HepG2 (cell line): ENCODE results near the gene UTP4. TPM values are rescaled to one million over a fixed set of nuclear protein-coding genes. Genes with fewer than 3 reads are reported as not detected.
A peak's percentile ranks its signal among the peaks of the same experiment; 100 is the strongest.

Source experiments
- FOXA1 ChIP-seq, 2 experiments: fragments of 450-650 bp in 1 of 2; sonication (generic) in 1 of 2; formaldehyde crosslinking in 1 of 2; IDR thresholded peaks; 2 replicates each; pipeline versions ENCODE4 v1.4.0 to v1.6.1; 2016 to 2020; ENCODE audit warnings: missing genetic modification reagents in 1 of 2
- IKZF1 ChIP-seq: fragments of 450-650 bp; IDR thresholded peaks from 2 replicates; pipeline ENCODE4 v1.7.1; 2016
- ISX ChIP-seq: sonication (generic); formaldehyde crosslinking; conservative IDR thresholded peaks from 2 replicates; pipeline ENCODE4 v1.5.0; 2020; ENCODE audit warnings: missing genetic modification reagents
- KLF6 ChIP-seq: IDR thresholded peaks from 2 replicates; pipeline ENCODE4 v1.8.0; 2016; ENCODE audit warnings: missing biosample characterization, missing genetic modification reagents
- MZF1 ChIP-seq: sonication (generic); formaldehyde crosslinking; IDR thresholded peaks from 2 replicates; pipeline ENCODE4 v1.8.1; 2023; ENCODE audit warnings: mild to moderate bottlenecking, missing genetic modification reagents, borderline replicate concordance
- PAWR ChIP-seq: sonication (generic); formaldehyde crosslinking; IDR thresholded peaks from 2 replicates; pipeline ENCODE4 v1.4.0; 2020; ENCODE audit warnings: missing genetic modification reagents, mild to moderate bottlenecking, borderline replicate concordance
- ZNF121 ChIP-seq: sonication (generic); formaldehyde crosslinking; IDR thresholded peaks from 2 replicates; pipeline ENCODE4 v1.5.0; 2020; ENCODE audit warnings: mild to moderate bottlenecking, missing genetic modification reagents
- ZNF138 ChIP-seq: sonication (generic); formaldehyde crosslinking; IDR thresholded peaks from 2 replicates; pipeline ENCODE4 v1.5.0; 2020; ENCODE audit warnings: mild to moderate bottlenecking, low read depth, missing genetic modification reagents
- ZNF562 ChIP-seq: sonication (generic); formaldehyde crosslinking; IDR thresholded peaks from 2 replicates; pipeline ENCODE4 v1.8.0; 2022; ENCODE audit warnings: missing genetic modification reagents, borderline replicate concordance
- ZNF709 ChIP-seq: sonication (generic); formaldehyde crosslinking; IDR thresholded peaks from 2 replicates; pipeline ENCODE4 v1.5.0; 2020; ENCODE audit warnings: mild to moderate bottlenecking, missing genetic modification reagents
- ZNF792 ChIP-seq: IDR thresholded peaks from 2 replicates; pipeline ENCODE4 v1.6.1; 2016
- polyA plus RNA-seq, 8 experiments: library from polyadenylated mRNA; depleted of rRNA in 3 of 8; stranded (reverse) in 7 of 8; unstranded in 1 of 8; fragments of >200 nt; fragmentation: Illumina TruSeq in 4 of 8; extraction: Trizol in 4 of 8; gene quantifications; 2 replicates each; pipeline versions ENCODE4 v1.2.1 to v1.2.3, GENCODE V29; 2011 to 2016; ENCODE audit warnings: low read depth in 4 of 8, missing spikeins in 1 of 8, mixed read lengths in 1 of 8; ENCODE audit not compliant: insufficient read depth in 1 of 8
- total RNA-seq, 5 experiments: library from RNA; depleted of rRNA; stranded (reverse); fragments of >200 nt; fragmentation: Illumina TruSeq; extraction: Trizol; gene quantifications; 2 replicates each; pipeline ENCODE4 v1.2.3, GENCODE V29; 2016; ENCODE audit warnings: low read depth in 1 of 5
- TF ChIP-seq, protein P1 (sequence below): sonication (generic); formaldehyde crosslinking; IDR thresholded peaks from 2 replicates; pipeline ENCODE4 v1.8.1; 2022; ENCODE audit warnings: low read depth, mild to moderate bottlenecking, missing genetic modification reagents
- TF ChIP-seq, protein P2 (sequence below): sonication (generic); formaldehyde crosslinking; IDR thresholded peaks from 2 replicates; pipeline ENCODE4 v1.9.0; 2022; ENCODE audit warnings: low read depth, missing genetic modification reagents
- TF ChIP-seq, protein P3 (sequence below): sonication (generic); formaldehyde crosslinking; IDR thresholded peaks from 2 replicates; pipeline ENCODE4 v1.8.0; 2022; ENCODE audit warnings: missing genetic modification reagents, low read depth, mild to moderate bottlenecking, borderline replicate concordance
- TF ChIP-seq, protein P4 (sequence below): sonication (generic); formaldehyde crosslinking; conservative IDR thresholded peaks from 2 replicates; pipeline ENCODE4 v1.8.0; 2022; ENCODE audit warnings: low read depth, missing genetic modification reagents
- TF ChIP-seq, protein P5 (sequence below), 2 experiments: sonication (generic) in 1 of 2; formaldehyde crosslinking in 1 of 2; IDR thresholded peaks; 2 replicates each; pipeline versions ENCODE4 v1.4.0 to v1.6.1; 2016 to 2020; ENCODE audit warnings: borderline replicate concordance in 1 of 2, low read depth in 1 of 2, mild to moderate bottlenecking in 1 of 2, missing genetic modification reagents in 1 of 2

Gene UTP4
- total and polyA plus RNA-seq, 2 of the 13 experiments (the other 11 are each of a cell fraction or from before 2014, with no cell fraction given) = 30.0 to 85.8 TPM

DNA sequence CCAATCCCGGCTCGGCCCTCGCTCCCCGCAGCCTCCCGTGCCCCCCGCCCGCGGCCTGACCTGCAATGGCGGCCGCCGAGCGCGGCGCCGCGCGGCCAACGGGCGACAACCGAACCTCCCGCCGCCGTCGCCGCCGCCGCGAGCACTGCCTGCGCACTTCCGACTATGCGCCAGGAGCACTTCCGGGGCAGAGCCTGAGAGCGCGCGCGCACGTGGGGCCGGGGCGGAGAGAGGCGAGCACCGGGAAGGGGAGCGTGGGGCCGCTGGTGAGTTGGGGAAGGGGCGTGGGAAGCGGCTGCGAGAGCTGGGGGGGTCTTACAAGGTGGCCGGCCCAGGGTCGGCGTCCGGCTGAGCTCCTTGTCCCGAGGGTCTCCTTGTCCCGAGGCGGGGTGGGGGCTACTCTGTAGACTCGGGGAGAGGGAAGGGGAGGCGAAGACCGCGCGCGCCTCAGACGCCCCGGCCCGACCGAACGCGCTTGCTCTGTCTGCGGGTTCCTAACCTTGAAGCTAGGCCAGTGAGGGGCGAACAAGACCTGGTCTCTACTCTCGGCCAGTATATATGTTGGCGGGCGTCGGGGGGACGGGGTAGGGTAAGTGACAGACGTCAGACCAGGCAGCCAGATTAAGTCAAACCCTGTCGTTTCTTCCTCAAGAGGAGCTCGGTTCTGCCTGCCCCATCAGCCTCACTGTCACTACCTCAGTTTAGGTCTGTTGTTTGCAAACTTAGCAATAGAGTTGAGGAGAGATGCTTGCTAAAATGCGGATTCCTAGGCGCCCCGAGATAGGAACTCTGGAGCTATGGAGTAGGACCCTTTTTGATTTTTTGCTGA, at the start of gene UTP4, which contains the start of gene CHTF8 (continued):
- TF ChIP-seq PAWR (no peak), ISX (CRISPR knock-in tag) (no peak), ZNF562 (CRISPR knock-in tag) (peak; percentile 20; the same call in 1 of the 2 replicates), ZNF792 (CRISPR knock-in tag) (no peak; the same call in 1 of the 2 replicates), IKZF1 (no peak), FOXA1 (IDR thresholded peaks at IDR 0.05) (no peak), FOXA1 (CRISPR knock-in tag; IDR thresholded peaks at IDR 0.05) (peak; percentile 37; the same call in 1 of the 2 replicates), MZF1 (CRISPR knock-in tag) (0 out of 2 replicates have a peak, but pooled peaks have one; percentile 35), ZNF121 (CRISPR knock-in tag) (no peak; the same call in 1 of the 2 replicates), KLF6 (no peak), ZNF138 (CRISPR knock-in tag) (no peak), ZNF709 (CRISPR knock-in tag) (no peak)
- TF ChIP-seq, protein P1, sequence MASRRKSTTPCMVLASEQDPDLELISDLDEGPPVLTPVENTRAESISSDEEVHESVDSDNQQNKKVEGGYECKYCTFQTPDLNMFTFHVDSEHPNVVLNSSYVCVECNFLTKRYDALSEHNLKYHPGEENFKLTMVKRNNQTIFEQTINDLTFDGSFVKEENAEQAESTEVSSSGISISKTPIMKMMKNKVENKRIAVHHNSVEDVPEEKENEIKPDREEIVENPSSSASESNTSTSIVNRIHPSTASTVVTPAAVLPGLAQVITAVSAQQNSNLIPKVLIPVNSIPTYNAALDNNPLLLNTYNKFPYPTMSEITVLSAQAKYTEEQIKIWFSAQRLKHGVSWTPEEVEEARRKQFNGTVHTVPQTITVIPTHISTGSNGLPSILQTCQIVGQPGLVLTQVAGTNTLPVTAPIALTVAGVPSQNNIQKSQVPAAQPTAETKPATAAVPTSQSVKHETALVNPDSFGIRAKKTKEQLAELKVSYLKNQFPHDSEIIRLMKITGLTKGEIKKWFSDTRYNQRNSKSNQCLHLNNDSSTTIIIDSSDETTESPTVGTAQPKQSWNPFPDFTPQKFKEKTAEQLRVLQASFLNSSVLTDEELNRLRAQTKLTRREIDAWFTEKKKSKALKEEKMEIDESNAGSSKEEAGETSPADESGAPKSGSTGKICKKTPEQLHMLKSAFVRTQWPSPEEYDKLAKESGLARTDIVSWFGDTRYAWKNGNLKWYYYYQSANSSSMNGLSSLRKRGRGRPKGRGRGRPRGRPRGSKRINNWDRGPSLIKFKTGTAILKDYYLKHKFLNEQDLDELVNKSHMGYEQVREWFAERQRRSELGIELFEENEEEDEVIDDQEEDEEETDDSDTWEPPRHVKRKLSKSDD (CRISPR knock-in tag) = peak; percentile 88
- TF ChIP-seq, protein P2, sequence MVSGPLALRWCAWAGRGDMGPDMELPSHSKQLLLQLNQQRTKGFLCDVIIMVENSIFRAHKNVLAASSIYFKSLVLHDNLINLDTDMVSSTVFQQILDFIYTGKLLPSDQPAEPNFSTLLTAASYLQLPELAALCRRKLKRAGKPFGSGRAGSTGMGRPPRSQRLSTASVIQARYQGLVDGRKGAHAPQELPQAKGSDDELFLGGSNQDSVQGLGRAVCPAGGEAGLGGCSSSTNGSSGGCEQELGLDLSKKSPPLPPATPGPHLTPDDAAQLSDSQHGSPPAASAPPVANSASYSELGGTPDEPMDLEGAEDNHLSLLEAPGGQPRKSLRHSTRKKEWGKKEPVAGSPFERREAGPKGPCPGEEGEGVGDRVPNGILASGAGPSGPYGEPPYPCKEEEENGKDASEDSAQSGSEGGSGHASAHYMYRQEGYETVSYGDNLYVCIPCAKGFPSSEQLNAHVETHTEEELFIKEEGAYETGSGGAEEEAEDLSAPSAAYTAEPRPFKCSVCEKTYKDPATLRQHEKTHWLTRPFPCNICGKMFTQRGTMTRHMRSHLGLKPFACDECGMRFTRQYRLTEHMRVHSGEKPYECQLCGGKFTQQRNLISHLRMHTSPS (CRISPR knock-in tag) = 0 out of 2 replicates have a peak, but pooled peaks have one; percentile 58
- TF ChIP-seq, protein P3, sequence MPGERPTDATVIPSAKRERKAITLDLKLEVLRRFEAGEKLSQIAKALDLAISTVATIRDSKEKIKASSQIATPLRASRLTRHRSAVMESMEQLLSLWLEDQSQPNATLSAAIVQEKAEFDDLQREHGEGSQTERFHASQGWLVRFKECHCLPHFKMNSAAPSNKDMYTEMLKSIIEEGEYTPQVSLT (CRISPR knock-in tag) = no peak; the same call in 1 of the 2 replicates
- TF ChIP-seq, protein P4, sequence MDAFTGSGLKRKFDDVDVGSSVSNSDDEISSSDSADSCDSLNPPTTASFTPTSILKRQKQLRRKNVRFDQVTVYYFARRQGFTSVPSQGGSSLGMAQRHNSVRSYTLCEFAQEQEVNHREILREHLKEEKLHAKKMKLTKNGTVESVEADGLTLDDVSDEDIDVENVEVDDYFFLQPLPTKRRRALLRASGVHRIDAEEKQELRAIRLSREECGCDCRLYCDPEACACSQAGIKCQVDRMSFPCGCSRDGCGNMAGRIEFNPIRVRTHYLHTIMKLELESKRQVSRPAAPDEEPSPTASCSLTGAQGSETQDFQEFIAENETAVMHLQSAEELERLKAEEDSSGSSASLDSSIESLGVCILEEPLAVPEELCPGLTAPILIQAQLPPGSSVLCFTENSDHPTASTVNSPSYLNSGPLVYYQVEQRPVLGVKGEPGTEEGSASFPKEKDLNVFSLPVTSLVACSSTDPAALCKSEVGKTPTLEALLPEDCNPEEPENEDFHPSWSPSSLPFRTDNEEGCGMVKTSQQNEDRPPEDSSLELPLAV = no peak
- TF ChIP-seq, protein P5, sequence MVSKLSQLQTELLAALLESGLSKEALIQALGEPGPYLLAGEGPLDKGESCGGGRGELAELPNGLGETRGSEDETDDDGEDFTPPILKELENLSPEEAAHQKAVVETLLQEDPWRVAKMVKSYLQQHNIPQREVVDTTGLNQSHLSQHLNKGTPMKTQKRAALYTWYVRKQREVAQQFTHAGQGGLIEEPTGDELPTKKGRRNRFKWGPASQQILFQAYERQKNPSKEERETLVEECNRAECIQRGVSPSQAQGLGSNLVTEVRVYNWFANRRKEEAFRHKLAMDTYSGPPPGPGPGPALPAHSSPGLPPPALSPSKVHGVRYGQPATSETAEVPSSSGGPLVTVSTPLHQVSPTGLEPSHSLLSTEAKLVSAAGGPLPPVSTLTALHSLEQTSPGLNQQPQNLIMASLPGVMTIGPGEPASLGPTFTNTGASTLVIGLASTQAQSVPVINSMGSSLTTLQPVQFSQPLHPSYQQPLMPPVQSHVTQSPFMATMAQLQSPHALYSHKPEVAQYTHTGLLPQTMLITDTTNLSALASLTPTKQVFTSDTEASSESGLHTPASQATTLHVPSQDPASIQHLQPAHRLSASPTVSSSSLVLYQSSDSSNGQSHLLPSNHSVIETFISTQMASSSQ (IDR thresholded peaks at IDR 0.05; ENCODE audit: low read depth) = no peak
- TF ChIP-seq, protein P5 (CRISPR knock-in tag; IDR thresholded peaks at IDR 0.05; ENCODE audit: borderline replicate concordance) = peak; percentile 34; the same call in 1 of the 2 replicates
